Pancreas (tissue), 10 donors: ENCODE measurements around the gene NAV2. TPM values are rescaled to one million over a fixed set of nuclear protein-coding genes. Genes with fewer than 3 reads are reported as not detected.
A peak's percentile ranks its signal among the peaks of the same experiment; 100 is the strongest.

Source experiments
- ATAC-seq, 4 donors: fragments of 200-7000 bp; cut with Tn5 transposase; one replicate each; pipeline versions ENCODE4 v1.8.0 to v1.9.1; 2020; ENCODE audit warnings: mild to moderate bottlenecking in 4 of 4, moderate library complexity in 4 of 4
- DNase-seq, 6 donors: peaks; one replicate each; pipeline ENCODE4 v3.0.0-alpha.2; 2020
- FAIRE-seq: peaks from 2 replicates; lab custom pipeline; 2012; peaks lifted over from hg19 to GRCh38; lab: Jason Lieb, UNC
- H3K27ac ChIP-seq, 4 donors: fragments of 200-600 bp; sonication (generic); 1 replicate in 3 of 4; 2 replicates in 1 of 4; pipeline versions ENCODE4 v1.5.0 to v1.8.0; 2020
- H3K27me3 ChIP-seq, 4 donors: fragments of 200-600 bp; one replicate each; pipeline ENCODE4 v1.8.0; 2021
- H3K36me3 ChIP-seq, 3 donors: fragments of 200-600 bp; sonication (generic) in 1 of 3; one replicate each; pipeline versions ENCODE4 v1.5.0 to v1.8.0; 2020 to 2021
- H3K4me1 ChIP-seq, 3 donors: fragments of 200-600 bp; one replicate each; pipeline ENCODE4 v1.8.0; 2021
- H3K4me3 ChIP-seq, 4 donors: fragments of 200-600 bp; sonication (generic) in 2 of 4; one replicate each; pipeline versions ENCODE4 v1.5.0 to v1.8.0; 2020 to 2021
- H3K9me3 ChIP-seq, 4 donors: fragments of 200-600 bp; one replicate each; pipeline ENCODE4 v1.8.0; 2021
- whole genome bisulfite sequencing, 2 donors: extraction: QIAGEN DNeasy Blood & Tissue Kit; methylation state at CpG; one replicate each; pipeline ENCODE4 v1.1.7; 2013; 5-methylcytosine and 5-hydroxymethylcytosine counted together
- intact Hi-C, 3 donors: fragments of 100-400 bp; cut with DNase I; formaldehyde crosslinking; loops; one replicate each; pipeline versions ENCODE4 v1.11.1 to v1.14.2; 2022
- polyA plus RNA-seq, 2 donors: library from polyadenylated mRNA; stranded (reverse); fragments of 200-250 nt; gene quantifications; one replicate each; pipeline ENCODE4 v1.2.3, GENCODE V29; 2013
- total RNA-seq, 6 donors: library from RNA; stranded (reverse); fragmentation: NEBNext Ultra II Directional in 4 of 6; extraction: Animal tissue kit (Norgen Biotek cat#: 25700) in 4 of 6; gene quantifications; one replicate each; pipeline versions ENCODE4 v1.2.1 to v1.2.4, GENCODE V29; 2021 to 2023
- TF ChIP-seq, protein P1 (sequence below), 4 donors: fragments of 200-600 bp; sonication (generic) in 3 of 4; IDR thresholded peaks; one replicate each; pipeline versions ENCODE4 v1.5.0 to v1.8.0; 2021; ENCODE audit warnings: antibody characterized with exemption in 4 of 4
- donor health status: healthy with polysubstance abuse.
- donor health status: DM: no; HTN: no; CAD: no; lungs with moderate emphysema.
- donor health status: DM: no; HTN: no; CAD: no.
- donor health status: control.
- donor health status: control.
- donor health status: Bipolar disorder and iron deficiency.
- donor health status: DM: yes; HTN: yes; CAD: no.
- donor health status: DM: no; HTN: no; CAD: no.
- donor health status: DM: no; HTN: no; CAD: no.
- donor health status: DM: yes; HTN: yes; CAD: no.

The NAV2 gene
- total and polyA plus RNA-seq, 8 donors: 5.8 to 26.9 (median 16.3) TPM

DNA sequence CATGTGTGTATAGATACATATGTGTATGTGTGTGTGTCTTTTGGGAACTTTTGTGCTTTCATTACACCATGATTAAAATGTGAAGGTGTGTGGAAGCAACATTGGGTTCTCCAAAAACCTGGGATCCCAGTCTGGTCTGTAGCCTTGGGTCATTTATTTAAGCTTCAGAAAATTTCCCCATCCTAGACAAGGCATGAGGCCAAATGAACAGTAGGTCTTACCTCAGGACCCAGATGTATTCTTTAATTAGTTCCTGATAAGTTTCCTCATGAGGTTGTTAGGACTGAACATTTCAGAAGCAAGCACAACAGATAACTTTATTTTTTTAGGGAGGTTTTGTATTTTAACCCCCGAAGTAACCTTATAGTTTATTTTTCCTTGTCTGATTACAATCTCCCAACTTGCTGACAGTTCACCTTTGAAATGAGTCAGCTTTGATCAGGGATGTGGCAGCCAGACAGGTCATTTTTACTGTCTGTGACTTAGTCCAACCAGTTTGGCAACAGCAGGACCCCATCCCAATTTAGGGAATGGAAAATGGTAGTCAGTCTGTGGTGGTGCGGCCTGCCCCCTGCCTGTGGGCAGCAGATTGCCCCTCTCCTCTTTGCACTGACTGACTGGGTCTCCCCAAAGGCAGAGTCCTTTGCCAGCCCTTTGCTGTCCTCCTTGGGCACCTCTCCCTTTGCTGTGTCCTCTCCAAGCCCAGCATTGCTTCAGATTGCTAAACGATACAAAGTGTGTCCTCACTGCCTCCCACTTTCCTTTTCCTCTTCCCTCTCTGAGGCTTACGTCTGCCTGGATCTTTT lies 88.3 kb downstream of the NAV2 start:
- TF ChIP-seq, protein P1, sequence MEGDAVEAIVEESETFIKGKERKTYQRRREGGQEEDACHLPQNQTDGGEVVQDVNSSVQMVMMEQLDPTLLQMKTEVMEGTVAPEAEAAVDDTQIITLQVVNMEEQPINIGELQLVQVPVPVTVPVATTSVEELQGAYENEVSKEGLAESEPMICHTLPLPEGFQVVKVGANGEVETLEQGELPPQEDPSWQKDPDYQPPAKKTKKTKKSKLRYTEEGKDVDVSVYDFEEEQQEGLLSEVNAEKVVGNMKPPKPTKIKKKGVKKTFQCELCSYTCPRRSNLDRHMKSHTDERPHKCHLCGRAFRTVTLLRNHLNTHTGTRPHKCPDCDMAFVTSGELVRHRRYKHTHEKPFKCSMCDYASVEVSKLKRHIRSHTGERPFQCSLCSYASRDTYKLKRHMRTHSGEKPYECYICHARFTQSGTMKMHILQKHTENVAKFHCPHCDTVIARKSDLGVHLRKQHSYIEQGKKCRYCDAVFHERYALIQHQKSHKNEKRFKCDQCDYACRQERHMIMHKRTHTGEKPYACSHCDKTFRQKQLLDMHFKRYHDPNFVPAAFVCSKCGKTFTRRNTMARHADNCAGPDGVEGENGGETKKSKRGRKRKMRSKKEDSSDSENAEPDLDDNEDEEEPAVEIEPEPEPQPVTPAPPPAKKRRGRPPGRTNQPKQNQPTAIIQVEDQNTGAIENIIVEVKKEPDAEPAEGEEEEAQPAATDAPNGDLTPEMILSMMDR (IDR thresholded peaks at IDR 0.05): no peak
- Histone ChIP-seq H3K9me3 (no peaks in the 10 kb centered on the region), H3K36me3 (no peaks in the 10 kb centered on the region), H3K27me3 (no peaks in the 10 kb centered on the region), H3K27ac (no peak overlapping the region), H3K4me1 (peaks cover 14 to 28% (median 16%) of the 10 kb centered on the region in 3 donors), H3K4me3 (no peak overlapping the region)
- peak in 1 of 4 donors; percentile 22 for ATAC-seq
- no peak for FAIRE-seq
- intact Hi-C loops: no loop called here
- WGBS, 2 donors: 54 to 69% methylated on average over 4 of the region's 4 CpGs
- no peak for DNase-seq

DNA sequence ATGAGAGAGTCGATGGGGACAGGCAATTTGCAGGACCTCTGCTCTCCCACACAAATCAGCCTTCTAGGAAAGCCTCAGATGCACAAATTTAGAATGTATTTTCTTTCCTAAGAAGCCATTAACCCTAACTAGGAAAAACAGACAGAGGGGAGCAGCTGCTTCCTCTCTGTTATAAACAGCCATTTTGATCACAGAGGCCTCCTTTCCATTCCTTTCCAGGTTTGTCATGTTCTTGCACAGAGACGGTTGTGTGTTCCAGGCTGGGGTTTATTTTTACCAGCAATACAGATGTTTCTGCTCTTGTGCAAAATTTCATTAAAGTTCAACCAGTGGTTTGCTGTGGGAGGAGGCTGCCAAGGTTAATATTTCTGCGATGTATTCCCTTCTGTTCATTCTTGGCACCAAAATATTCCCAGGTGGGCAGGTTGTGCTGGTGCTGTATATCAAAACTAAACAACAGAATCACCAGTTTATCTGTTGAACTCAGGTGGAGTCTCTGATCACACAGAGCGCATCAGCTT lies 90.2 kb downstream of the NAV2 start:
- Histone ChIP-seq H3K4me3 (no peak overlapping the region), H3K36me3 (no peaks in the 10 kb centered on the region), H3K4me1 (peaks cover 14 to 28% (median 16%) of the 10 kb centered on the region in 3 donors), H3K9me3 (no peaks in the 10 kb centered on the region), H3K27ac (peak overlapping the region in 3 of 4 donors; percentile 39 to 82 (median 65)), H3K27me3 (no peaks in the 10 kb centered on the region)
- DNase-seq: no peak
- peak in 3 of 4 donors; percentile 26 to 58 (median 41) for ATAC-seq
- WGBS, 2 donors: 29 to 34% methylated on average over 4 of the region's 4 CpGs
- intact Hi-C loops: no loop called here
- no peak for FAIRE-seq
- TF ChIP-seq, protein P1 (IDR thresholded peaks at IDR 0.05): no peak

DNA sequence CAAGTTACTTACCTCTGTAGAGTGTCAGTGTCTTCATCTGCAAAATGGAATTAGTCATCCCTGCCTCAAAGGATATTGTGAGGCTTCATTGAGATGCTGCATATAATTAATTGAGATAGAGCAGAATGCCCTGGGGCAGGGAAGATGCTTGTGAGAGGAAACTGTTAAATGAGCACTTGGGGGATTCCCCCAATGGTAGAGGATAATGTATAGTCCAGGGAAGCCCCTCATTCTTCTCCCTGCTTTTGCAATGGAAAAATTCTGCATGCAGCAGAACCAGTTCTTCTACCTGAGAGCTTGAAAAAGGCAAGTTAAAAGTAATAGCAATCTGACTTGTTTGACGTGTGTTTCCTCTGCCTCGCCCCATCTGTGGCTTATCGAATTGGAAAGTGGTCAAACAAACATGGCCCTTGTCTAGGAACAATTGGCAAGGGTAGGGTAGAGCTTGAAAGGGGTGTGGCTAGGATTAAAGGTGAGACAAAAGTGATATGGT lies 90.9 kb downstream of the NAV2 start:
- Histone ChIP-seq H3K27me3 (no peaks in the 10 kb centered on the region), H3K4me3 (no peak overlapping the region), H3K4me1 (peaks cover 14 to 28% (median 16%) of the 10 kb centered on the region in 3 donors), H3K27ac (peak overlapping the region; percentile 31 to 82 (median 52)), H3K9me3 (no peaks in the 10 kb centered on the region), H3K36me3 (no peaks in the 10 kb centered on the region)
- TF ChIP-seq, protein P1 (IDR thresholded peaks at IDR 0.05): no peak
- DNase-seq: peak in 3 of 6 donors; percentile 63 to 79 (median 72)
- peak; percentile 87 to 93 (median 90) for ATAC-seq
- 11 to 21% methylated on average over 3 of the region's 3 CpGs for WGBS, 2 donors
- intact Hi-C loops: no loop called here
- FAIRE-seq: peak; percentile 70

DNA sequence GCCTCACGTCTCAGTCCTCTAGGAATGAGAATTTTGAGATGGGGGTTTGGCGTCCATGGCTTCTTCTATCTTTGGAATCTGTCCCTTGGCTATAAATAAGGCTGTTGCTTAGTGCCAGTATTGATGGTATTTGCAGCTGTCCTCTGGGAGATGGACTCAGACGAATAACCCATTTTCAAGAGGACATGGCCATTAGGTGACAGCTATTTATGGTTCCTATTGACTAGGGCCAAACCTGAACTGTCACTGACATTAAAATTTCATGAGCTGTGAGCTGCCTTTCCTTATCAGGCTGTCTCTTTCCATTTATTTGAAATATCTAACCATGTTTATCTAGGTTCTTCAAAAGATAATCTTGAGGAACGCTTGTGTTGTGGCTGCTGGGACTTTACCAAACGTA lies 92.7 kb downstream of the NAV2 start:
- FAIRE-seq: no peak
- intact Hi-C loops: no loop called here

More for the DNA sequence above, 92.7 kb downstream of the NAV2 start:
- WGBS, 2 donors: 57 to 58% methylated on average over 5 of the region's 5 CpGs
- Histone ChIP-seq H3K36me3 (no peaks in the 10 kb centered on the region), H3K27ac (no peak overlapping the region), H3K9me3 (no peaks in the 10 kb centered on the region), H3K4me1 (peaks cover 14 to 23% (median 16%) of the 10 kb centered on the region in 3 donors), H3K27me3 (no peaks in the 10 kb centered on the region), H3K4me3 (no peak overlapping the region)
- DNase-seq (no peak), ATAC-seq (no peak)
- TF ChIP-seq, protein P1 (IDR thresholded peaks at IDR 0.05): no peak
